Medulla oblongata (tissue), 1 donor: ENCODE data around the gene LRRFIP1.

Source experiments
- DNase-seq: peaks from one replicate; pipeline ENCODE4 v3.0.0-alpha.2; 2015; ENCODE audit errors: extremely low spot score

LRRFIP1 gene

DNA sequence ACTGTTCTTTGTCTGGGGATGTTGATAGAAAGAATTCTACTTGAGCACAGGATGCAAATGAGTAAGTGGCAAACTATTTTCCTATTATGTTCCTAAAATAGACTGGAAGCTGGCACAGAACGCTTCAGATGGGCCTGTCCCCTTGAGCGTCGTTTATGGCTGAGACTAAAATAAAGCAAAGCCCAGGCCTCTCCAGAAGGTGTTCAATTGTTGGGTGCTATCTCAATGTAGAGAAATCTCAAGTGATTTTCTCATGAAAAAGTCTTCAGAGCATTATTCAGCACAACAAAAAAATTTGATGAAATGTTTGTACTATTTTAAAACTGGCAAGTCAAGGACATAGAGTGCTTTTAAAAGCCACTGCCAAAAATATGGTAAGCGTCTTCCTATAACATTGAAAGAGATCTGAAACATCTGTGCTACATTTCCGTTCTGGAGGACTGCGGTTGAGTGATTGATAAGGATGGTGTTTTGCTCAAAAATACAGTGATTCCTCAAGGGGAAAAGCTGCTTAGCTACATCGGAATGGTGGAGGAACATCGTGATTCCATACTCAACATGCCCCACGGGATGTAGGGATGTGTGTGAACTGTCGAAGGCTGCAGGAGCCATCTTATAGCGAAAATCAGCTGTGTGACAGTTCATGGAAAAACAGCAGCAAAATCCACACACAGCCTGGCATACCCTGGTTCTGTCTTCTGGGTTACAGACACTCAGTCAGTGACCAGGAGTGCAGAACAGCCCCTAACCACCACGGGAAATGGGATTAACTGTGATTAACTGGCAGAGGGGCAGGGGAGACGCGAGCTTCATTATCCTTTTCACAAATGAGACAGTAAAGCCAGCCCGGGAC lies 10.4 kb upstream of the LRRFIP1 start:
- no peak for DNase-seq

DNA sequence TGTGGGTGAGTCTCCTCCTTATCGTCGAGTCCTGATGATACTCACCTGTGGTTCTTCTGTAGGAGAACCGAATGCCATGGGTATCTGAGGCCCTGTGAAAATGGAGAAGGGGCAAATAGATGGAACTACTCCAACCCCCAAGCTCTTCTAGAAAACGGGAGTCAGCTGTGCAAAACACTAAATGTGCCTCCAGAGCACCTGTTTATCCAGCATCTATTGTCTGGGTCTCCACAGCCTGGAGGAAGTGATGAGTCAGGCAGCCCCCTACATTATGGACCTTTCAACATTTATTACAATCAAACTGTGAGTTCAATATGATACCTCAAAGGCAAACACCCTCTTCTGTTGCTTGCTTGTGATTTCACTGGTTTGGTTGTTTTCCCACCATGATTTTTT lies 9.8 kb upstream of the LRRFIP1 start:
- DNase-seq: no peak

DNA sequence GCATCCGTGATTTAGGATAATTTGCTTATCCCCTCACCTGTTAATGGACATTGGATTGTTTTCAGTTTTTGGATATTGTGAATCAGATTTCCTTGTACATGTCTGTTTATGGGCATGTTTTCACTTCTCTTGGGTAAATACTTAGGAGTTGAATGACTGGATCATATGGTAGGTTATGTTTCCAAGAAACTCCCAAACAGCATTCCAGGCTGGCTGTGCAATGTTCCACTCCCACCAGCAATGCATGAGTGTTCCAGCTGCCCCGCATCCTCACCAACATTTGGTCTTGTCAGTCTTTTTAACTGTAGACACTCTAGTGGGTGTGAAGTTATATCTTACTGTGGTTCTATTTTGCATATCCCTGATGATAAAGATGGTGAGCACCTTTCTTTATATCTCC lies 8.9 kb upstream of the LRRFIP1 start:
- DNase-seq: no peak

DNA sequence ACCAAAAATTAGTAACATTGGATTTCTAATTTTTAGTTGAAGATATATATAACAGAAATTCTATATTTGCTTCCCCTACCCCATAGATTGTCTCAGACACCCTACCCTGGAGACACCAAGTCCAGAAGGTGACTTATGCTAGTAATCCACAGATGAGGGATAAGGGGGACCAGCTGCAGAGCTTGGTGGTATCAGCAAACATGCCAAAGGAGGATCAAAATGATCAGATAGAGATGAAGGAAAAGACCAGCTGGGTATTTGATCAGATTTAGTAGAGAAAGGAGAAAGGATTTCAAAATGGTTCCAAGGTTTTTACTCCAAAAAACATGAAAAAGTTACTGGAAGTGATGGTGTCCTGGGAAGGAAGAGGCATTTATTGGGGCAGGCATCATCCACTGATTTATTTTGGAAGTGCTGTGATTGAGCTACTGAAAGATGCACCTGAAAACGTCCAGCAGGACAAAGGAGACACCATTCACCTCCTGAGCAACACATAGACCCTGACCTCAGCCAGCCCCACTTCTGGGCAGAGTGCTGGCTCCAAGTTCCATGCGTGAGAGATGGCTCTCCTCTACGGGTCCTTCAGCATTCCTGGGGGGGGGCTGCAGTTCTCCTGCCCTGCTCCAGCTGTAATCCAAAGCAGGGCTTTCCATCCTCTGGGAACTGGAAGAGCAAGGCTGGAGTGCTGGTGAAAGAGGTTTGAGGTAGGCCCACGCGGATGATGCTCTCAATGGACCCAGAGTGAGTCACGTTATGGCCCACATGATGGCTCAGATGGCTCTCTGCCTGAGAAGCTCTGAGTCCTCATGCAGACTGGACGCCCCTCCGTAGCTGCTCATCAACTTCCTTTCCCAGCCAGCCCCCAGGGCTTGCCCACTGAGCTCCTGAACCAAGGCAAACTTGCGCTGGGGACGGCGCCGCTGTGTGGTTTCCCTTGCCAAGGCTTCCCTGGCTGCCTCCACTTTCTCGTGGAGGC lies 3.7 kb upstream of the LRRFIP1 start:
- no peak for DNase-seq

DNA sequence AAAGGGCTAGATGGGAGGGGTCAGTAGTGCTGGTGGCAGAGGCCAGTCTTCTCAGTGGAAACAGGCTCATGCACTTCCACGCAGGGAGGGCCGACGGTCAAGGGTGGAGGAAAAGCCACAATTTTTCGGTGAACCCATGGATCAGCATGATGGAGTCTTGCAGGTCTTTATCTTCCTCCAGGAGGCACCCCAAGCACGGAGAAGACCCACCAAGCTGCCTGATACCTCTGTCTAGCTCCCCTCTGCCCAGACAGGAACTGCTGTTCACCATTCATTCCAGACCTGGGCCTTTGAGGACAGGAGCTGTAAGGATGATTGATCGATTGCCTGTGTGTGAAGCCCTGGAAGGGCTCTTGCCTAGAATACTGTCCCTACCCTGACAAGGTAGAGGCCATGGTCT lies 2.8 kb upstream of the LRRFIP1 start:
- DNase-seq: no peak

DNA sequence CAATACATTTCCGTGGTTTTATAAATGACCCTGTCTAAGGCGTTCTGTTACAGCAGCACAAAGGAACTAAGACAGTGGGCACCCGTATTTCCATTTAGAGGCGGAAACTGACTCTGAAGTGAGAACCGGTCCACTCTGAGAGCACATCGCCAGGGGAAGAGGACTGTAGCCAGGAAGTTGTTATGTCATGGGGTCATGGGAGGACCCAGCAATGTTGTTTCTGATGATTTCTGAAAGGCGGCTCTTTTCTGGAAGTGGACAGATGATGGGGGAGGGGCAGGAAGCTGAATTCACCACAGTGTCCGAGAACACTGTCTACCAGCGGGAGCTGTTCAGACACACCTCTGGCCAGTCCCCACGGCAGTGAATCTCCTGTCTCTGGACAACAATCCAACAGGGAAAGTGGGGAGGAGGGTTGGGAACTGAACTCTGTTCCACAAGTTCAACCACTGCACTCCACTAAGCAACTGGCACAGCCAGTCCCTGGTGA lies 2.1 kb upstream of the LRRFIP1 start:
- DNase-seq: no peak

DNA sequence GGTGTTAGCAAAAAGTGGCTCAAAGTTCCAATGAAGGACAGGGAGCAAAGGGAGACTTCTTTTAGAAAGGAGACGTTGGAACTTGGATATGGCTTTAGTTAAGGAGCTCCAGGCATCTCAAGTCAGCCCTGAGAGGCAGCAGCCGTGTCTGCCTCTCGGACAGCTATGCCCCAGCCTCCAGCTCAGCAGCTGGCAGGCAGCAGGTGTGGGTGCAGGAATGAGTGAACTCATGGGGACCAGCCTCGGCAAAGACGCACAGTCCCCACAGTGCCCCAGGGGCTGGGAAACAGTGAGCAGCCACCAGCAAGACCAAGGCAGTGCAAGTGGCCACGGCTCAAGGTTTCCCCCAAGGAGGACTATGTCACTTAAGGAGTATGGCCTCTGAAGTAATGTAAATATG lies 1.6 kb upstream of the LRRFIP1 start:
- no peak for DNase-seq

DNA sequence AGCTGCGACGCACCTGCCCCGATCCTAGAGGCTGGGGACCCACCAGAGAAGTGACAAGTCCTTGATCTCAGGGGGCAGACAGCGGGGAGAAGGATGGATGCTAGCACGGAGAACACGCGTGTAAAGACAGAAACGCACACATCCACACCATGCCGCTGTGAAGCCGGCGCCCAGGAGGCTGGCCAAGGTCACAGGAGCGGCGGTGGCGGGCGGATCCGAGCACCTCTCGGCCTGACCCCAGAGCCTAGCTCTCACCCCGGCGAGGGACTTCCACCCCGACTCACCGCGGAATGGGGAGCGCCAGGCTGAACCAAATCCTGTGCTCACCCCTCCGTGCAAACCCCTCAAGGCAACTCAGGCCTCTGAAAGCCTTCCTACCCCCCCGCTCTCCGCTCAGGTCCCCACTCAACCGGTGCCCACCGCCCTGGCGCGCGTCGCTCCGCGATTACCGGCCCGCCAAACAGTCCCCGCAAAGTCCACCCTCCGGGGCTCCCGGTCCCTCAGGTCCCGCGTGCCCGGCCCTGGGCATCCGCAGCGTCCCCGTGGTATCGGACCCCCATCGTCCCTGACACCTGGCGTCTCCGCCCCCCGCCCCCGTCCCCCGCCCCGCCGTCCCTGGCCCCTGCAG lies 460 bp upstream of the LRRFIP1 start:
- no peak for DNase-seq

DNA sequence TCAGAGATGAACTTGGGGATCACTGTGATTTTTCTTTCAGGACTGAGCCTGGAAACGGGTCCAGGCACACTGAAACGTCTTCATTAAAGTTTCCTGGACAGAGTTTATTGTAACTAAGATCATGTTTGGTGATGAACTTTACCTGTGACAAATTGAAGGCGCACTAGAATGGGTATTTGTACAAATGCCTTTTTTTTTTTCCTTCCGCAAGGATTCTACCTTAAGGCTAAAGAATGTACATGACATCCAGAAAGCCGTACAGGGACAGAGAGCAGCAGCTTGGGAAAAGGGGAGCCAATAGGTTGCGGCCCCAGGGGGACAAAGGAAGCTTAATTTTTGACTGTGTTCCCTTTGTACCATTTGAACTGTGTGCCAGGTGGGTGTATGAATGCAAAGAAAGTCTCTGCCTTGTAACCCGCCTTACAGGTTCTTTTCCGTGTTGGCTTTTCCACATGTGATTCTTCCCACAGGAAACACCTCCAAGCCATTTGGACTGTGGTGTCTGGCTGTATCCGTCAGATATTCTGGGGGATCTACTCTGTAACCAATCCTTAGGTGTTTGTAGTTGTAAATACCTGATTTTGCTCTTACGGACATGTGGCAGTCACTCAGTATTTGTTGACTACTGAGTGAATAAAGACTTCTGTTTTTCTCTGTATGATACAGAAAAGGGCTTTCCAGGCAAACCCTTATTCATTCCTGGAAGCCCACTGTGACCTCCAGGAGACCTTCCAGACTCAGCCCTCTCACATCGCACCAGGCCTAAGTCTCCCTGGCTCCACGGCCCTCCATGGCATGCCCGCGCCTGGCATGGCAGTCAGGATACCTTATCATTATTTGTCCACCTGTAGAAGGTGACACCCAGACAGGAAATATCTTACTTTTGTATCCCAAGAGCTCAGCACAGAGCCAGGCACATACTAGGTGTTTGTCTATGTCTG lies 1.1 kb downstream of the LRRFIP1 start:
- no peak for DNase-seq

DNA sequence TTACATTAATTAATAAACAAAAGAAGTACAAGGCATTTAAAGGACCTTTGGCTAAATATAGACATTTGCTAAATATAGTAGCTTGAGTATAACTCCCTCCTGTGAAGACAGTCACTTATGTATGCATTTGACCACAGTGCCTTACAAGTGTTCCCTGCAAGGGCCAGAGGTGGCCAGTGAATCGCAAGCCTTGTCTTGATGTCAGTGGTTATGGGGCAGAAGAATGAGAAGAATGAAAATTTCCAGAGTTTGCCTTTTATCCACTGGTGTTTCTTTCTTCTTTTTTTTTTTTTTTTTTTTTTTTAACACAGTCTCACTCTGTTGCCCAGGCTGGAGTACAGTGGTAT lies 1.8 kb downstream of the LRRFIP1 start:
- no peak for DNase-seq

DNA sequence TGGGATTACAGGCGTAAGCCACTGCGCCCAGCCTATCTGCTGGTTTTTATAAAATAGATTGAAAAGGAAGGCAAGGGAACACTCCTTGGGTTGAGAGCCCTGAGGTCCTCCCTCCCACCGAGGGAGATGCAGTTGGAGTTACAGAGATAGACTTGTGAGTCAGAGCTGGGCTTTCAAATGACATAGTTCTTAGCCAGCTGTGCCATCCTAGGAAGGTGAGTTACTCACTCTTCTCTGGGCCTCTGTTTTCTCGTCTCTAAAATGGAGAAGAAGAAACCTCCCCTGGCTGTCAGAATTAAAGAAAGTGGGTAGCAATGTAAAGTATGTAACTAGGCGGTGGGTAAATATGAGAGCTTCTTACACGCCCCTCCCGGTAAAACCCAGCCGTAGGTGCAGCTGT lies 2.4 kb downstream of the LRRFIP1 start:
- no peak for DNase-seq

DNA sequence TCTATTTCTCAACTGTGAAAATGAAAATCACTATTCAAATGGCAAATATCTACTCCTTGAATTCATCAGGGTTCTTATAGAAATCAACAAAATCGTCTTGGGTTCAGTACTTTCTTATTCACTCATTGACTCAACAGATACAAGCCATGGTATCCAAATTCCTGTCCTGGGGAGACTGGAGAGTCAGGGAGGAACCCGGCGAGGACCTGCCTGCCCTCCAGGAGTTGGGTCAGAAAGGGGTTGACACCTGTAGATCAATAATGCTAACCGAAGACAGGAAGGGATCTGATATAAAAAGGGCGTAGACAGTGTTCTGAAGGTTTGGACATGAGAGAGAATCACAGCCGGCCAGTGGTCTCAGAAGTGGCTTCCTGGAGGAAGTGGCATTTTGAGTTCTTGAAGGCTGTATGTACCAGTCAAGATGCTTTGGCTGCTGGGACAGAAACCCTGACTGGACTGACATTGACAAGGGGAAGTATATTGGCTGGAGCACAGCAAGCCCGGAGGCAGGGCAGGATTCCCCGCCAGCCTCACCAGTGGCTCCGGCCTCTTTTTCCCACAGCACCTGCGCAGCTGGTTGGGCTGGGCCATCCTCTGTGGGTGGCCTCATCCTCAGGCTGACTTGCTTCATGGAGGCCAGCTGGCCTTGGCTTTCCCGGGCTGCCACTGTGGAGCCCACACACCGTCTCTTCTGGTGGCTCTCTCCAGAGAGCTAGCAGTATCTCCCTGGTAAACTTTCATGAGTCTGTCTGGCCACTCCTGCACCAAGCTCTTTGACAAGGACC lies 3.0 kb downstream of the LRRFIP1 start:
- DNase-seq: no peak

DNA sequence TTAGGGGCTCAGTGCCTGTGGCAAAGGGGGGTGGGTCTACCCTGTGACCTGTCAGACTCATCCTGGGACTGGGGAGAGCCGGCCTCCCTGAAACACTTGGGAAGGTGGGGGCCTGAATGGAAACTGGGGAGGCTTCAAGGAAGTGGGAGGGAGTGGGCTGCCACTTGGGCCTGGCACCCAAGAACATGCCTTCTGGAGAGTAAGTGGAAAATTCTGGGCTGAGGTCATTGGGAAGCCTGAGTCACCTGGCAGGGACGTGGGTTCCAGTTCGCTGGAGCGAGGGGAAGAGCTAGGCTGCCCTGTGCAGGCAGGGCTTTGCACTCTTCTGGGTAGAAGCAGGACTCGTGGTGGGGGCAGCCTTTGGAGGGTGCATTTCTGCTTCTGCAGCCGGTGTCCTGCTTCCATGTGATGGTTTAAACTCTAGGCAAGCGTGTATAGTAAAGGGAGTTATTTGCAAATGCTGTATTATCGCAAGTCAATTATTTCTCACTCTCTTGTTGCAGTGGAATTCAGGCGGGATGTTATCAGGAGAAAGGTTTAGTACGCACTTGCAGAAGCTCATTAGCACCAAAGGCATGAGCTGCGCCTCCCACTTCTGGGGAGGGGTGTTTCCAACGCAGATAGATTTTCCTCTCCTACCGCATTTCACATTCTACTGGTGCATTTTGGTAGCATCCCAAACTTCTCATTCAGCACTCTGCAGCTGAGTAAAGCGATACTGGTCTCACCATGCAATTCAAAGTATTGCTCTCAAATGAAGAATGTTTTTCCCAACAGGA lies 3.8 kb downstream of the LRRFIP1 start:
- no peak for DNase-seq

DNA sequence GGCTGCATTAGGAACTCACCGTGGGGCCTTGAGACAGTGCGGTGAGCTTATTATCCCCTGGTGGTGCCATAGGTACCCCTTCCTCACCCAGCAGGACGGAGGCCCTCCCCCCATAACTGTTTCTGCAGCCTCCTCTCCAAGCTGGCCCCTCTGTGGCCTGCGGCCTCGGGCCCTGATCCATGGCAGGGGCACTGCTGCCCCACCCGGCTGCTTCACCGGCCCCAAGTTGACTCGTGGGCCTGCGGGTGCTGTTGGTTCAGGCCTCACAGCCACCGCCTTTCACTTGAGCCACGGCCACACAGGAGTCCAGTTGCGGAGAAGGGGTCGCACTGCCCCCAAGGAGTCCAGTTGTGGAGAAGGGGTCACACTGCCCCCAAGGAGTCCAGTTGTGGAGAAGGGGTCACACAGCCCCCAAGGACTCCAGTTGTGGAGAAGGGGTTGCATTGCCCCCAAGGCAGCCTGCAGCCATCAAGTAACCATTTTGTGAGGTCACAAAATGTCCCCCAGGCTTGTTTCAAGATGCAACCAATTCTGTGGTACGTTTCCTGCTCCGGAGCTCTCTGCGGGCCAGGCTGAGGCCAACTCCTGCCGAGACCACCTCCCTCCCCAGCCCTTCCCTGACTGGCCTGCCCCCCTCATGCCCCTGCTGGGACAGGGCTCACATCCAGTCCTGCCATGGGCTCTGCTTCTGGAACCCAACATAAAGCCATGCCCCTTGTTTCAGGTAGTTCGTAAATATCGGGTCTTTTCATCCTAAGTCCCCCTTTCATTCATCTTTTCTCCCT lies 4.6 kb downstream of the LRRFIP1 start:
- no peak for DNase-seq

DNA sequence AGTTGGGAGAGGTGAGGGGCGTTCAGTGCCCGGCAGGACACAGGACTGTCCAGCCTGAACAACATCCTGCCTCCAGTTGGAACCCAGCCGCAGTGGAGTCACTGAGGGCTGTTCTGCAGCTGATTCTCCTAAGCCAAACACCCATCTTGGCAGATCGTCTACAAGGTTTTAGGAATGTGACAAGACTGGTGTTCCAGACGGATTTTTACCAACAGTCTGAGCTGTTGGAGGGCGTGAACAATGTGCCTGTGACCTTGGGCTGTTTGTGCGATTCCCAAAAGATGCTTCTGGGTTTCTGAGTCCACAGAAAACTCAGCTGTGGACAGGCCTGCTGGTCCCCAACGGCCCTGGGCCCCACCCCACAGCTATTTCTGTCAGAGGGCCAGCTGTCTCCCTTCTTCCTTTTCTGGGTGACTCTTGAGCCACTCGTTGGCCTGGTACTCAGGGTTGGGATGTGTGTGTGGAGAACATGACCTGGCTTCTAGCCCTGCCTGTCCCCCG lies 5.7 kb downstream of the LRRFIP1 start:
- no peak for DNase-seq

DNA sequence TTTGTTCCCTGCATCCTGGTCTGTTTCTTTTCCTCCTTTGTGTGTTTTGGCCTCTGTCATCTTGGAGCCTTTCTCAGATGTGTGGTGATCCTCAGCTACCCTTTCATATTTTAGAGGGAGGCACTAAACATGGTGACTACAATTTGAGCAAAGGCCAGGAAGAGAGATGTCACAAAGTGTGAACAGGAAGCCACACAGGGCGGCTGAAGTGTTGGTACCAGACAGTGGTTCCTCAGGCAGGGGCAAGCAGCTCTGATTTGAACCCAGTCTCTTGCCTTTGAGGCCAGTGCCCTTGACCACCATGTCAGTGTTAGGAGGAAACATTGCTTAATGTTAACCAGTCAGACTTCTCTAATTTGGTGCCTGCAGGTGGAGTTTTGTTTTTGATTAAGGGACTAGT lies 9.2 kb downstream of the LRRFIP1 start:
- DNase-seq: no peak

DNA sequence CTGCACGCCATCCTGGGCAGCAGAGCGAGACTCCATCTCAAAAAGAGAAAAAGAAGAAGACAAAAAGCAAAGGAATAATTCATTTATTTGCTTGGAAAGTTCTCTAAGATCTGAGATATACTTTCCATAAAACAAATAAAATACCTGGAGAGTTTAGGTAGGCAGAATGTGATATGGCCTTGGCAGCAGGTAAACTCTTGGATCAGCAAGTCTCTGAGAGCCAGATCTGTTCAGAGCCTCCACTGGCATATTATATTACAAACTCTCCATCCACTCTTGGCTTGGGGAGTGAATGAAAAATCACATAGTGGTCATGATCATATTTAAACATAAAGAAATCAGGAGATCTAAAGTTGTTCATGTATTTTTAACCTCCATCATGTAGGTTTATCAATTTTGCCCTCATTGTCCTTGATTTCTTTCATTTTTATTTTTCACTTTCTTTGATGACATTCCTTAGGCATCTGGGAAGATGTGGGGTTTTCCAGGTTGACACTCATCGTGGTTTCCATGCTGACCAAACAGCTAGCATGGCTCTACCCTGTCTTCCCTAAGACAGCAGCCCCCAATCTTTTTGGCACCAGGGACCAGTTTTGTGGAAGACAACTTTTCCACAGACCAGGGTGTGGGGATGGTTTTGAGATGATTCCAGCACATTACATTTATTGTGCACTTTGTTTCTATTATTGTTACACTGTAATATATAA lies 10.2 kb downstream of the LRRFIP1 start:
- DNase-seq: no peak

DNA sequence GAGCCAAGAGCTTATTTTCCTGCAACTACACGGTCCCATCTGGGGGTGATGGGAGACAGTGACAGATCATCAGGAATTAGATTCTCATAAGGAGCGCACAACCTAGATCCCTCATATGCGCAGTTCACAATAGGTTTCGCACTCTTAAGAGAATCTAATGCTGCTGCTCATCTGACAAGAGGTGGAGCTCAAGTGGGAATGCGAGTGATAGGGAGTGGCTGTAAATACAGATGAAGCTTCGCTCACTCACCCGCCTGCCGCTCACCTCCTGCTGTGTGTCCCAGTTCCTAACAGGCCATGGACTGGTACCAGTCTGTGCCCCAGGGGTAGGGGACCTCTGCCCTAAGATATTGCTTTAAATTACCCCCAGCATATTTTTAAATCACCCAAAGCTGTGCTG lies 10.8 kb downstream of the LRRFIP1 start:
- DNase-seq: no peak
